IMR-90 (cell line): ENCODE results near the gene GJD2. TPM values are rescaled to one million over a fixed set of nuclear protein-coding genes. Genes with fewer than 3 reads are reported as not detected.

Source experiments
- ATAC-seq: fragments of 200-7000 bp; cut with Tn5 transposase; 2 replicates; pipeline ENCODE4 v1.9.1; 2020; ENCODE audit warnings: low read depth, mild to moderate bottlenecking, moderate library complexity
- BruUV-seq: library from RNA; stranded (reverse); fragments of 400-500 nt; replicated peaks from 2 replicates; lab custom pipeline; 2021; lab: Mats Ljungman, UMichigan
- CTCF ChIA-PET: fragments of 300-600 bp; formaldehyde crosslinking; extraction: SDS; loops from one replicate; lab custom pipeline; 2021; ENCODE audit warnings: antibody characterized with exemption; lab: Yijun Ruan, JAX
- POLR2A ChIA-PET: fragments of 300-600 bp; sonication (Branson Sonifier 250); formaldehyde crosslinking; loops from one replicate; lab custom pipeline; 2022; ENCODE audit warnings: antibody characterized with exemption; ENCODE audit not compliant: unreplicated experiment; lab: Charles Lee
- DNase-seq: peaks from one replicate; pipeline ENCODE4 v3.0.0; 2013
- H2AFZ ChIP-seq: replicated peaks from 2 replicates; pipeline ENCODE3; 2013; ENCODE audit warnings: low read length, mild to moderate bottlenecking; ENCODE audit not compliant: poor library complexity
- H2AK5ac ChIP-seq: 2 replicates; pipeline ENCODE4 v1.6.1; 2013; ENCODE audit warnings: low read depth, low read length, inconsistent platforms
- H2AK9ac ChIP-seq: replicated peaks from 2 replicates; pipeline ENCODE3; 2013; ENCODE audit warnings: mild to moderate bottlenecking, low read depth, low read length, moderate library complexity; ENCODE audit not compliant: poor library complexity
- H2BK120ac ChIP-seq: 2 replicates; pipeline ENCODE4 v1.6.1; 2013; ENCODE audit warnings: low read depth, low read length, inconsistent platforms
- H2BK15ac ChIP-seq: 3 replicates; pipeline ENCODE4 v1.6.1; 2013; ENCODE audit warnings: low read depth, low read length, inconsistent platforms
- H2BK20ac ChIP-seq: 2 replicates; pipeline ENCODE4 v1.6.1; 2013; ENCODE audit warnings: low read depth, mild to moderate bottlenecking, inconsistent platforms, low read length, moderate library complexity
- H2BK5ac ChIP-seq: 2 replicates; pipeline ENCODE4 v1.6.1; 2013; ENCODE audit warnings: mild to moderate bottlenecking, low read depth, low read length, inconsistent platforms; ENCODE audit not compliant: poor library complexity, severe bottlenecking
- H3K14ac ChIP-seq: replicated peaks from 2 replicates; pipeline ENCODE4 v1.6.1; 2013; ENCODE audit warnings: low read depth, low read length, inconsistent platforms
- H3K18ac ChIP-seq: 2 replicates; pipeline ENCODE4 v1.6.1; 2013; ENCODE audit warnings: low read depth, low read length, control low read depth
- H3K23ac ChIP-seq: 2 replicates; pipeline ENCODE4 v1.6.1; 2013; ENCODE audit warnings: low read depth, low read length, inconsistent platforms
- H3K27ac ChIP-seq: 2 replicates; pipeline ENCODE4 v1.5.1; 2013; ENCODE audit warnings: mild to moderate bottlenecking, control low read depth, low read length; ENCODE audit not compliant: insufficient read depth
- H3K27me3 ChIP-seq: 2 replicates; pipeline ENCODE4 v1.6.1; 2013; ENCODE audit warnings: low read length; ENCODE audit not compliant: control insufficient read depth, insufficient read depth
- H3K36me3 ChIP-seq: 2 replicates; pipeline ENCODE4 v1.6.1; 2013; ENCODE audit warnings: low read length, mixed read lengths; ENCODE audit not compliant: control insufficient read depth, insufficient read depth
- H3K4ac ChIP-seq: 2 replicates; pipeline ENCODE4 v1.6.1; 2013; ENCODE audit warnings: low read depth, low read length, inconsistent platforms
- H3K4me1 ChIP-seq: 2 replicates; pipeline ENCODE4 v1.6.1; 2013; ENCODE audit warnings: low read length, mixed read lengths; ENCODE audit not compliant: control insufficient read depth, insufficient read depth
- H3K4me2 ChIP-seq: 2 replicates; pipeline ENCODE4 v1.6.1; 2013; ENCODE audit warnings: low read depth, mild to moderate bottlenecking, control low read depth, low read length, moderate library complexity
- H3K4me3 ChIP-seq: 2 replicates; pipeline ENCODE4 v1.5.1; 2013; ENCODE audit warnings: low read depth, mild to moderate bottlenecking, control low read depth, low read length, moderate library complexity; ENCODE audit not compliant: insufficient read depth
- H3K56ac ChIP-seq: 2 replicates; pipeline ENCODE4 v1.6.1; 2013; ENCODE audit warnings: low read length, inconsistent platforms; ENCODE audit not compliant: insufficient read depth; ENCODE audit errors: extremely low read depth
- H3K79me1 ChIP-seq, 2 experiments: 2 replicates each; pipeline ENCODE4 v1.6.1; 2013; ENCODE audit warnings: low read length in 2 of 2, inconsistent platforms in 1 of 2, low read depth in 1 of 2
- H3K9ac ChIP-seq: 2 replicates; pipeline ENCODE4 v1.6.1; 2013; ENCODE audit warnings: low read depth, low read length, control low read depth
- H3K9me1 ChIP-seq: 2 replicates; pipeline ENCODE4 v1.6.1; 2013; ENCODE audit warnings: low read length, inconsistent platforms; ENCODE audit not compliant: insufficient read depth
- H3K9me3 ChIP-seq: 2 replicates; pipeline ENCODE4 v1.6.1; 2013; ENCODE audit warnings: low read length; ENCODE audit not compliant: control insufficient read depth, insufficient read depth
- H4K20me1 ChIP-seq: 2 replicates; pipeline ENCODE4 v1.6.1; 2013; ENCODE audit warnings: low read length, inconsistent platforms; ENCODE audit not compliant: insufficient read depth
- H4K5ac ChIP-seq: 2 replicates; pipeline ENCODE4 v1.6.1; 2013; ENCODE audit warnings: mild to moderate bottlenecking, low read depth, low read length, control low read depth
- H4K8ac ChIP-seq, 2 experiments: 2 replicates each; pipeline ENCODE4 v1.6.1; 2013; ENCODE audit warnings: low read depth in 2 of 2, low read length in 2 of 2, control low read depth in 1 of 2, inconsistent platforms in 1 of 2
- H4K91ac ChIP-seq: 2 replicates; pipeline ENCODE4 v1.6.1; 2013; ENCODE audit warnings: low read depth, low read length, inconsistent platforms; ENCODE audit not compliant: insufficient read depth
- CEBPB ChIP-seq: IDR thresholded peaks from 2 replicates; pipeline ENCODE4 v1.6.1; 2012; ENCODE audit warnings: low read depth, low read length, improper control_type of control experiment
- WGBS, 2 experiments: methylation state at CpG; one replicate each; pipeline versions ENCODE4 v1.1.5 to v1.1.7; 2013; ENCODE audit warnings: missing lambda C conversion rate in 2 of 2; ENCODE audit not compliant: insufficient read length in 1 of 2; ENCODE audit errors: extremely low coverage in 2 of 2; 5-methylcytosine and 5-hydroxymethylcytosine counted together
- dilution Hi-C: fragments of 300-500 bp; cut with HindIII; formaldehyde crosslinking; loops from one replicate; pipeline ENCODE4 v1.14.3; 2018; ENCODE audit warnings: low sequenced_read_pairs; ENCODE audit not compliant: unreplicated experiment
- in situ Hi-C: fragments of 300-500 bp; cut with MboI; formaldehyde crosslinking; loops from 3 replicates; pipeline ENCODE4 v1.14.3; 2019; ENCODE audit warnings: low sequenced_read_pairs, inconsistent platforms, mixed read lengths
- intact Hi-C: fragments of 100-400 bp; cut with micrococcal nuclease; formaldehyde crosslinking; loops from 2 replicates; pipeline ENCODE4 v1.10.0; 2022
- polyA plus RNA-seq, 3 experiments: library from polyadenylated mRNA; depleted of rRNA; stranded (reverse); fragments of >200 nt; gene quantifications; 2 replicates each; pipeline ENCODE4 v1.2.3, GENCODE V29; 2012; ENCODE audit warnings: low replicate concordance in 1 of 3
- total RNA-seq: library from RNA; depleted of rRNA; stranded (reverse); fragments of >200 nt; gene quantifications from 2 replicates; pipeline ENCODE4 v1.2.3, GENCODE V29; 2012
- TF ChIP-seq, protein P1 (sequence below): fragments of 150-350 bp; IDR thresholded peaks from 2 replicates; pipeline ENCODE4 v1.6.1; 2016; ENCODE audit warnings: low read depth, mild to moderate bottlenecking, low read length, moderate library complexity, borderline replicate concordance

The GJD2 gene
- total and polyA plus RNA-seq, 2 of the 4 experiments (the other 2 are of a cell fraction), result not detected

DNA sequence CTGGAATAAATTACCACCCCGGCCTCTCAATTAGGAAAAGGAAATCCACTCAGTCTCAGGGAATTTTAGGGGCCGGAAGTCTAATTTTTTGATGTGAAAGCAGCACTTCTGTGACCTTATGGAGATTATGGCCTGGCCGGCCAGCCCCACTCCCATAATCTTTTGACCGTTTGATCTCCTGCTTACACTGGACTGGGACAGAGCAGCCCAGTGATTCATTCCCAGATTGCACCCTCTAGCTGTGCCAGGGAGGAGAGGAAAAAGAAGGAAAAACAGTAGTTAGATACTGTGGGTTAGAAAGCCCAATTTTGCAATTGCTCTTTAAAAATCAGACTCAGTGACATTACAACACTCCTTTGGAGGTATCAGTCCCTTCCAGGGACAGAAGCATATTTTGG is 32.4 kb downstream of the GJD2 start:
- dilution Hi-C loops (no loop called here), in situ Hi-C loops (no loop called here), intact Hi-C loops (no loop called here)
- ATAC-seq (peak; percentile 52), DNase-seq (peak; percentile 28)
- Histone ChIP-seq H4K8ac (peak overlapping the region; percentile 44 to 59; a peak in 2 of 4 replicates), H2BK15ac (no peak overlapping the region), H3K18ac (no peak overlapping the region), H3K4me3 (no peak overlapping the region), H3K4me2 (peak overlapping the region; percentile 84), H2BK120ac (peak overlapping the region; percentile 50; the same call in 1 of the 2 replicates), H3K9me1 (0 out of 2 replicates have a peak, but pooled peaks cover 5% of the 10 kb centered on the region), H2AFZ (peak overlapping the region; percentile 83), H4K20me1 (no peaks in the 10 kb centered on the region), H3K23ac (no peak overlapping the region), H4K91ac (peak overlapping the region; percentile 12; the same call in 1 of the 2 replicates), H2BK20ac (no peak overlapping the region), H3K27ac (peak overlapping the region; percentile 11; the same call in 1 of the 2 replicates), H2AK9ac (no peak overlapping the region), H3K14ac (no peak overlapping the region), H2AK5ac (no peak overlapping the region), H3K79me1 (no peaks in the 10 kb centered on the region), H3K27me3 (no peaks in the 10 kb centered on the region), H3K4me1 (peaks cover 25% of the 10 kb centered on the region), H2BK5ac (peak overlapping the region; percentile 22), H4K5ac (no peak overlapping the region), H3K9me3 (no peaks in the 10 kb centered on the region), H3K36me3 (no peaks in the 10 kb centered on the region), H3K4ac (no peak overlapping the region), H3K9ac (peak overlapping the region; percentile 37; the same call in 1 of the 2 replicates), H3K56ac (0 out of 2 replicates have a peak overlapping the region, but pooled peaks have one; percentile 1)
- WGBS, 2 experiments, result no CpG with 5 or more reads among the region's 4 CpGs
- BruUV-seq, result no TSS peak
- POLR2A ChIA-PET, result interaction anchor here (0.6 kb wide), 1 partner anchor 450 kb away, joined by 3 read pairs; no protein-coding TSS in a partner anchor
- 0 out of 2 replicates have a peak, but pooled peaks have one; percentile 17 for TF ChIP-seq CEBPB
- TF ChIP-seq, protein P1, sequence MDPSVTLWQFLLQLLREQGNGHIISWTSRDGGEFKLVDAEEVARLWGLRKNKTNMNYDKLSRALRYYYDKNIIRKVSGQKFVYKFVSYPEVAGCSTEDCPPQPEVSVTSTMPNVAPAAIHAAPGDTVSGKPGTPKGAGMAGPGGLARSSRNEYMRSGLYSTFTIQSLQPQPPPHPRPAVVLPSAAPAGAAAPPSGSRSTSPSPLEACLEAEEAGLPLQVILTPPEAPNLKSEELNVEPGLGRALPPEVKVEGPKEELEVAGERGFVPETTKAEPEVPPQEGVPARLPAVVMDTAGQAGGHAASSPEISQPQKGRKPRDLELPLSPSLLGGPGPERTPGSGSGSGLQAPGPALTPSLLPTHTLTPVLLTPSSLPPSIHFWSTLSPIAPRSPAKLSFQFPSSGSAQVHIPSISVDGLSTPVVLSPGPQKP, result no peak
- CTCF ChIA-PET, result interaction anchor here (0.7 kb wide), 1 partner anchor 117 kb away, joined by 7 read pairs; no protein-coding TSS in a partner anchor
